Stimulated activated CD4-positive, alpha-beta T cell treated with anti-CD3 and anti-CD28 coated beads, Interleukin-12 subunit alpha, Interleukin-12 subunit beta, amount 100 ng/mL, for 24 hours (primary cell): Measurements from ENCODE around the gene BCAS3.

Experiments used
- DNase-seq, 2 experiments: peaks; one replicate each; pipeline ENCODE4 v3.0.0-alpha.2; 2020; ENCODE audit warnings: low read depth in 2 of 2

The BCAS3 gene

DNA sequence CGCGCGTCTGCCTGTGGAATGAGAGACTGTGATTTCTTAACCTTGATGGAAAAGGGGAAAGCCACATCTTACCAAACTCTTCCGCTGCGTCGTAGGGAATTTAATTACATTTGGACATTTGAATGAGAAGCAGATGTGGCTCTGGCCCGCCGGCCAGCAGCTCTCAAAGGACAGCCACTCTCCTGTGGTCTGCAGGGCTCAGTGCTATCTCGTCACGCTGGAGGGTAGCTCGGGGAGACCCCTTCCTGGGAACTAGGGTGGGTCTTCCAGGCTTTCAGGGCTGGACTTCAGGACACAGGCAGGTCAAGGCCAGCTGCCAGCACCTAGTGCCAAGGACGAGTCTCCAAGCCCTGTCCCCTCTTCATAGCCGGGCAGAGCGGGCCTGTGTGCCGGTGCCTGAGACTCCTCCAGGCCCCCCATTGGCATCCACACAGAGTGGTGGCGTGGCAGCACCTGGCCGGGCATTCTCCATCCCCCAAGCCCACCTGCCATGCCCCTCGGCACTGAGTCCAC, 706.1 kb downstream of the BCAS3 start:
- DNase-seq = no peak

- DNase-seq = no peak
Measured at GRCh38 chr17:61384354-61384691, 706.7 kb downstream of the BCAS3 start.

GRCh38 chr17:61384692-61385576, 707.3 kb downstream of the BCAS3 start:
- no peak for DNase-seq

GRCh38 chr17:61385577-61386236, 708.1 kb downstream of the BCAS3 start:
- DNase-seq = no peak

- DNase-seq = no peak
Measured at GRCh38 chr17:61386251-61386650, 708.6 kb downstream of the BCAS3 start.

DNA sequence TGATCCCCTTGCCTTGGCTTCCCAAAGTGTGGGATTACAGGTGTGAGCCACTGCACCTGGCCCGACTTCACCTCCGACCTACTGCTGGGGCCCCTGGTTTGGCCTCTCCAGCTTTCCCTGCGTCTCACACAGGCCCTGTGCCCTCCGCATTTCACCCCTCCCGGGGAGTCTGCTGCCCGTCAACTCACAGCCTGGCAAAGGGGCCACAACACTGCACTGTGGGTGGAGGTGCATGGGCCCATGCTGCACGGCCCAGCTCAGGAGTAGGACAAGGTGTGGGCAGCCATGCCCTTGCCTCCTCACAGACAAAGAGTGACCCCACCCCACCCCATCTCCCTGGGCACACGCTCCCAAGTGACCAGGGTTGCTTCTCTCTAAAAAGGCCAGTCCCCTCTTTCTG, 709.4 kb downstream of the BCAS3 start:
- no peak for DNase-seq

DNA sequence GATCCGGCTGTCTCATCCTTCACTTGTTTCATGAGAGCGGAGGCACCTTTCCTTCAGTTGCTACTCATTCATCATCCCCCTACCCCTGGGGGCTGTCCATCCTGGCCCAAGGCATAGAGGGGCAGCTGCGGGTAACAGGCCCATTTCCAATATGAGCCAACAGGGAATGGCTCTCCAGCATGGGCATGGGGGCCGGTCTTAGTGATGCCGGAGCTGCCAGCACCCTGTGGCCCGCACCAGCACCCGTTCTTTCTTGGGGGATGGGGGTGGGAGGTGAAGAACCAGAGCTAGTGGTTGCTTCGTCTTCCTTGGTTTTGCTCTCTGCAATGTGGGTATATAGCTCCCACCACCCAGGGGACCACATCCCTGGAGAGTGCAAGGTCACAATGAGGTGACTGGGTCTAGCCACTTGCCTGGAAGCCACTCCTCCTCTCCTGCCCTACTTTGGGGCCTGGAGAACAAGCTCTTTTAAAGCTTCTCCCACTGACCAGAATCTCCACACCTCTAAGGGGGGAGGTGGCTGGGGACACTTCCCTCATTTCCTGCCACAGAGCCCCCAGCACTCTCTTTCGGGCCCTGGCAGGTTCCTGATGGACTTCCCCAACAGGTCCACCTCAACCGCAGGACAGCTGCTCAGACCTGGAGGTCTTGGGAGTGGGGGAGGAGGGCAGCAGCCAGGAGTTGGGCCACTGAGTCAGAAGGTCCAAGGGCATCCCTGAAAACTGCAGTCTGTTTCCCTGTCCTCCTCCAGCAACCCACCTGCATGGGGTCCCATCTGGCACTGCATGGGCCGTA, 710.1 kb downstream of the BCAS3 start:
- no peak for DNase-seq

DNA sequence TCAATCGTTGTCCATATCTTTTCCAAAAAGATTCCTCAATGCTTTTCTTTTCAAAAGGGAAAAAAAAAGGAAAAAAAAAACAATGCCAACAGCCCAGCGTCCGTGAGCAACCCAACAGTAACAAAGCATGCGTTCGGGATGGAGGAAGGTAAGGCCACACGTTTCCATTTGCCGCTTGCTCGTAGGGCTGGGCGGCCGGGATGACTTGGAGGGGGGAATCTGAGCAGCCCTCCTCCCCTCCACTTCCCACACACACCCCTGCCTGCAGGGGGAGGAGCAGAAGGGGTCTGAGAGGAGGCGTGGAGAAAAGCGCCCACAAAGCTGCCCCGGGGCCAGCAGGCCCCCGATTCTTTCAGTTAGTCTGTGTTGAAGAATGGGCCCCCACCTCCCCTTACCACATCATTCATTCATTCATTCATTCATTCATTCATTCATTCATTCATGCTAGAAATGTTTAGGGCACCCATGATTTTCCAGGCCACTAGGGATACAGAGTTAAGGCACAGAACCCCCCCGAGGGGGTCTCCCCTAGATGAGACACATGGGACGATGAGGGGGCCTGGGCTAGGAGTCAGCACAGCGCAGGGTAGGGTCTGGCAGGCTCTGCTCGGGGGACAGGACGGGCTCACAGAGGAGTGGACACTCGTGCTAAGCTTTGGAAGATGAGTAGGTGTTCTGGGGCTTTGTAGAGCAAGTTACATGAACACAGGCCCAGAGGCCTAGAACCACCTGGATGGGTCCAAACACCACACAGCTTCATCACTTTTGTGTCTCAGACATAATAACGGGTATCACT, 711.1 kb downstream of the BCAS3 start:
- DNase-seq = no peak

GRCh38 chr17:61389670-61390478, 712.2 kb downstream of the BCAS3 start:
- no peak for DNase-seq

DNA sequence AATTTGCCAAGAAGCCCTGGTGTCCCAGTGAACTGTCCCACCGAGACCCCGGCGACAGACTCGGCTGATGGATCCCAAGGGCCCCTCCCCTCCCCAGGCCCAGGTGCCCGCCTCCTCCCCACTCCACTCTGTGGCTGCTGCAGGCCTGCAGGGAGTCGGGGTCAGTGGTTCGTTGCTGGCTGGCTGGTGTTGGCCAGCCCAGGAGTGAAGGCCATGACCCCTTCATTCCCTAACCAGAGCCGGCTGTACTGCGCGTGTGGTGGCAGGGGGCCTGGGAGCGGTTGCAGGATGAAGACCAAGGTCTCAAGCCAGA, 712.8 kb downstream of the BCAS3 start:
- DNase-seq = no peak

GRCh38 chr17:61391595-61392291, 714.1 kb downstream of the BCAS3 start:
- DNase-seq = no peak

- DNase-seq = no peak
Measured at GRCh38 chr17:61392679-61393078, 715.0 kb downstream of the BCAS3 start.

DNA sequence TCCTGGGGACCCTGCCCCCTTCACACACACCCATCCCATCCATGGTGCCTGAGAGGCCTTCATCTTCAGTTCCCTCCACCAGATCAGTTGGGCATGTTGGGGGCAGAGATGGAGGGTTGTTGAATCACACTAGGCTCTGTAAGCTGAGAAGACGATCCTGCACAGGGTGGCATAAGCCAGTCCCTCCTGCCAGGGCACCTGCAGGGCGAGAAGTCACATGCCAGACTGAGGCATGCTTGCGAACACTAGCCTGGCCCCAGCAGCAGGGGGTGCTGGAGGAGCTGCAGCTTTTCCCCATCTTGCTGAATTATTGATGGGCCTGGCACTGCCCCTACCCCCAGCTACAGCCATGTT, 715.9 kb downstream of the BCAS3 start:
- no peak for DNase-seq

DNA sequence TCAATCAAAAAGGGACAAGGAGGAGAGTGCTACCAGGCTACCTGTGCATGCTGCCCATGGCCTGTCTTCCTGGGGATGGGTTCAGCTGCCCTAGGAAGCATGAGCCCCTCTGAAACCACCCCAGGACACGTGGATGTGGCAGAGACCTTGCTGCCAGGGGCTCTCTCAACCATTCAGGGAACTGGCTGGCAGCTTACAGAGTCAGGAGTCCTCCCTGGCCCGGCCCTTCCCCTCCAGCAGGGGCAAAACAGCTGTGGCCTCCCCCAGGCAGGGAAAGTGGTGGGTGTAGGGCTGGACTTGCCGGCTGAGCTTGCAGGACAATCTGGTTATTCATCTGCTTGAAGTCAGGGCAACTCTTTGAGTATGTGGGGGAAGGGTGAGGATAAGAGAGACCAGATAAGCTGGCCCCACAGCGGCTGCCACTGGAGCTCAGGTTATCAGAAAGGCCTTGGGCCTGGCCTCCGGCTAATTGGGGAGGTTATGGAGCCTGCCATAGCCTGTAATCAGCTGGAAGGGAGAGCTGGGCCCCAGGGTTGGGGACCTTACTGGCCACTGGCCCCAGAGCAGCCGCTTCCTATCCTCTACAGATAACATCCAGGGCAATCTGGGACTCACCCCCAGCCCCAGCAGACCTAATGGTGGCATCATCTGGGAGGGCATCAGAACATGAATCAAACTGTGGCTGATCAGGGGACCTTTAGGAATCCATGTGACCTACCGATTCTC, 716.4 kb downstream of the BCAS3 start:
- no peak for DNase-seq

DNA sequence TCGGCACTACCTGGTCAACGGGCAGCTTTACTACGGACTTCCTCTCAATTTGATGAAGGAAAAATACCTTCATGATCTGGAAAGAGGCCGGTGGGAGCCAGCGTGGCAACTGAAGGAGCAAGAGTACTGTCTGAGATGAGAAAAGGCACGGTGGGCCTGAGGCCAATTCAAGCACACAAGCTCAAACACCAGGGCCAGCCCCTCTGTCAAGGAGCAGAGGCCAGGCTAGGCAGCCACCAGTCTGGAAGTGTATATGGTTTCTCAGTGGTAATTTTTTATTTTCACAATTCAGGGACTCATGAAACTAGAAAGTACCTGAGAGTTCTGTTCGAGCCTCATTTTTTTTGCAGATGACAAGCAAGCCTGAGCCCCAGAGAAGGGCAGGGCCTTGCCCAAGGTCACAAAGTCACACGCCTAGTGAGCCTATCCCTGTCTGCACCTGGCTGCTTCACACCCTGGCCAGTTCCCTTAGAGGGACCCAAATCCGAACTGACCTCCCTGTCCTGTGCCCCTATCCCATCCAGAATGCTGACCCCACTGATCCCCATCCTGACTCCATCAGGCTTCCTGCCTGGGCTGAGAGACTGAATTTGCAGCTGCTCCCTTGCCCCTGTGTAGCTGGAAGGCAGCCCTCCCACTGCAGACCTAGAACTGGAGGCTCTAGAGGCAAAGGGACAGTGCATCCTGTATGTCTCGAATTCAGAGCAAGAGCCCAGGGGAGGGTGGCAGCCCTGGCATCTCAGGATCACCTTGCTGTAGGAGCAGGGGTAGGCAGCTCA, 717.2 kb downstream of the BCAS3 start:
- no peak for DNase-seq

GRCh38 chr17:61395409-61395982, 717.8 kb downstream of the BCAS3 start:
- DNase-seq = no peak

GRCh38 chr17:61395983-61396585, 718.4 kb downstream of the BCAS3 start:
- no peak for DNase-seq

DNA sequence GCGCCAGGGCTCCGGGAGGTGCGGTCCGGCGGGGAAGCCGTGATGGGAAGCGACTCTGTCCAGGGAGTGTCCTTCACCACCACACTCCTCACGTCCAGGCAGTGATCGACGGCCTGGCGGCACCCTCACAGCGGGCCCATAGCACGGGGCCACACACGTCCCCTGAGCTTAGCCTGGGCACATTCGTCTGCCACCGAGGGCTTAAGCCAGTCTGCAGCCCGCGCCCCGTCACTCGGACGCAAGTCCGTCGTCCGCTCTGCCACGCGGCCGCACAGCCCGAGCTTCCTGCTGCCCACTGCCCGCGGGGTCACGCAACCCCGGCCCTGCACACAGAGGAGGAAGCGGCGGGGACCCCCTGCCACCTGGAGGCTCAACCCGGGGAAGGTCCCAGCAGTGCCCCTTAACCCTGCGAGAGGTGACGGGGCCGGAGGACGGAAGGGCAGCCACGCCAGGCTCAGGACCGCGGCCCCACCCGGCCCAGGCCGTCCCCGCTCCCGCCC, 719.0 kb downstream of the BCAS3 start:
- DNase-seq = no peak
